Measurements from ENCODE around the gene TNFAIP6.

TNFAIP6 gene

DNA sequence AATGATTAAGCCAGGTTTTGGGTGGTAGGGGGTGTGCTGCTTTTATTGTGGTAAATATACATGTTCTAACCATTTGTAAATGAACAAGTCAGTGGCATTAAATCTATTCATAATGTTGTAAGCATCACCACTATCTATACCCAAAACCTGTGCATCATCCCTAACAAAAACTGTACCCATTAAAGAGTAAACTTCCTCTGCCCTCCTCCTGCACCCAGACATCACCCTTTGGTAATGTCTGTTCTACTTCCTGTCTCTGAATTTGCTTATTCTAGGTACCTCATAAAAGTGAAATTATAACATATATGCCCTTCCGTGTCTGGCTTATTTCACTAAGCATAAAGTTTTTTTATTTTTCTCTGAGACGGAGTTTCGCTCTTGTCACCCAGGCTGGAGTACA, 66.4 kb downstream of the TNFAIP6 start:
- no peak for DNase-seq

Measured in NCI-H1694 treated with DMSO at 0.1 percent for 48 hours (cell line).